ENCODE measurements around the gene EPS15. TPM values are rescaled to one million over a fixed set of nuclear protein-coding genes. Genes with fewer than 3 reads are reported as not detected.
A peak's percentile ranks its signal among the peaks of the same experiment; 100 is the strongest.

EPS15 gene
- total and polyA plus RNA-seq, 9 of the 15 experiments (the other 6 are each of a cell fraction or from before 2014, with no cell fraction given), result 23.1 to 69.0 (median 41.7) TPM

DNA sequence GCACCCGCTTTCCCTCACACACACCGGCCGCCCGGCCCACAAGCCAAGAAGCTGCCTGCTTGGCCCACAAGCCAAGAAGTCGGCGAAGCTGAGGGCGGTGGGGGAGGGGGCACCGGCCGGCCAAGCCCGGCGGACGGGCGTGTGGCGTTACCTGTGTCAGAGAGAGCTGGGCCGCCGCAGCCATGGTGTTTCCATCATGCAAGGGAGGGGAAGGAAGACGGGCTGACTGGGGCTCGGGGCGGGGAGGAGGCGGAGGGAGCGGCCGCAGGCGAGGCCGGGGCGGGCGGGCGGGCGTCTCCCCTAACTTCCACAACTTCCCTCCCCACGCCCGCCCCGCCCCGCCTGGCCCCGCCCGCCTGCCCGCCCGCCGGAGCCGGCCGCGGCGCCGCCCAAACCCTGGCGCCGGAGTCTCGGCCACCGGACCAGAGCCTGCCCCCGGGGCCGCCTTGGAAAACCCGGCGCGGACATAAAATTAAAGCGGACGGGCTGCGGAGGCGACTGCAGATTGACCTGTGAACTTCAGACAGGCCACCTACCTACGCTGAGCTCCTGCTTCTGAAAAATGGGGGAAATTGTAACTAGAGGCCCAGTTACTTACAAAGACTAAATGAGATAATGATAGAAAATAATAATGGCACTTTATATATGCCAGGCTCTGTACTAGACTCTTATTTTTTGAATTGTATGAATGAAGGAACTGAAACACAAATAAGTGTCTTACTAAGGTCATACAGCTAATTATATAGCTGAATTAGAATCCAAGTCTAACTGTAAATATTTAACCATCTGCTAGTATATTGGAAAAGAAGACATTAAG is at the start of gene EPS15 (continued):
- TF ChIP-seq NFIC (IDR thresholded peaks at IDR 0.05) (no peak; the same call in 1 of the 2 replicates), ASH1L (IDR thresholded peaks at IDR 0.05; ENCODE audit: borderline replicate concordance, low read depth, partially characterized antibody) (peak; percentile 53), ZBTB5 (IDR thresholded peaks at IDR 0.05) (no peak), HNRNPK (IDR thresholded peaks at IDR 0.05; ENCODE audit: low read depth, low read length, poor library complexity, severe bottlenecking) (no peak), CEBPZ (IDR thresholded peaks at IDR 0.05; ENCODE audit: borderline replicate concordance, low read depth, low read length) (no peak), NR2C1 (IDR thresholded peaks at IDR 0.05) (peak; percentile 89), NR2C1 (tag; IDR thresholded peaks at IDR 0.05) (peak; percentile 89), ZC3H11A (IDR thresholded peaks at IDR 0.05; ENCODE audit: low read depth, low read length) (no peak), ZNF23 (CRISPR knock-in tag; IDR thresholded peaks at IDR 0.05) (no peak), ZNF77 (CRISPR knock-in tag; IDR thresholded peaks at IDR 0.05) (no peak), RBM34 (IDR thresholded peaks at IDR 0.05; ENCODE audit: borderline replicate concordance, insufficient read depth, low read length) (no peak), CBX5 (IDR thresholded peaks at IDR 0.05; ENCODE audit: borderline replicate concordance, low read depth) (no peak), DPF2 (IDR thresholded peaks at IDR 0.05) (0 out of 2 replicates have a peak, but pooled peaks have one; percentile 60), ZNF76 (CRISPR knock-in tag; IDR thresholded peaks at IDR 0.05; ENCODE audit: borderline replicate concordance) (0 out of 2 replicates have a peak, but pooled peaks have one; percentile 52), MEF2A (IDR thresholded peaks at IDR 0.05; ENCODE audit: control insufficient read depth, low read depth, low read length) (peak; percentile 32; the same call in 1 of the 2 replicates)
- TF ChIP-seq, protein P1, sequence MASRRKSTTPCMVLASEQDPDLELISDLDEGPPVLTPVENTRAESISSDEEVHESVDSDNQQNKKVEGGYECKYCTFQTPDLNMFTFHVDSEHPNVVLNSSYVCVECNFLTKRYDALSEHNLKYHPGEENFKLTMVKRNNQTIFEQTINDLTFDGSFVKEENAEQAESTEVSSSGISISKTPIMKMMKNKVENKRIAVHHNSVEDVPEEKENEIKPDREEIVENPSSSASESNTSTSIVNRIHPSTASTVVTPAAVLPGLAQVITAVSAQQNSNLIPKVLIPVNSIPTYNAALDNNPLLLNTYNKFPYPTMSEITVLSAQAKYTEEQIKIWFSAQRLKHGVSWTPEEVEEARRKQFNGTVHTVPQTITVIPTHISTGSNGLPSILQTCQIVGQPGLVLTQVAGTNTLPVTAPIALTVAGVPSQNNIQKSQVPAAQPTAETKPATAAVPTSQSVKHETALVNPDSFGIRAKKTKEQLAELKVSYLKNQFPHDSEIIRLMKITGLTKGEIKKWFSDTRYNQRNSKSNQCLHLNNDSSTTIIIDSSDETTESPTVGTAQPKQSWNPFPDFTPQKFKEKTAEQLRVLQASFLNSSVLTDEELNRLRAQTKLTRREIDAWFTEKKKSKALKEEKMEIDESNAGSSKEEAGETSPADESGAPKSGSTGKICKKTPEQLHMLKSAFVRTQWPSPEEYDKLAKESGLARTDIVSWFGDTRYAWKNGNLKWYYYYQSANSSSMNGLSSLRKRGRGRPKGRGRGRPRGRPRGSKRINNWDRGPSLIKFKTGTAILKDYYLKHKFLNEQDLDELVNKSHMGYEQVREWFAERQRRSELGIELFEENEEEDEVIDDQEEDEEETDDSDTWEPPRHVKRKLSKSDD (conservative IDR thresholded peaks at IDR 0.05; ENCODE audit: low read length), result no peak
- TF ChIP-seq, protein P2, sequence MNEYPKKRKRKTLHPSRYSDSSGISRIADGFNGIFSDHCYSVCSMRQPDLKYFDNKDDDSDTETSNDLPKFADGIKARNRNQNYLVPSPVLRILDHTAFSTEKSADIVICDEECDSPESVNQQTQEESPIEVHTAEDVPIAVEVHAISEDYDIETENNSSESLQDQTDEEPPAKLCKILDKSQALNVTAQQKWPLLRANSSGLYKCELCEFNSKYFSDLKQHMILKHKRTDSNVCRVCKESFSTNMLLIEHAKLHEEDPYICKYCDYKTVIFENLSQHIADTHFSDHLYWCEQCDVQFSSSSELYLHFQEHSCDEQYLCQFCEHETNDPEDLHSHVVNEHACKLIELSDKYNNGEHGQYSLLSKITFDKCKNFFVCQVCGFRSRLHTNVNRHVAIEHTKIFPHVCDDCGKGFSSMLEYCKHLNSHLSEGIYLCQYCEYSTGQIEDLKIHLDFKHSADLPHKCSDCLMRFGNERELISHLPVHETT (CRISPR knock-in tag; conservative IDR thresholded peaks at IDR 0.05 in 1 of 2, IDR thresholded peaks at IDR 0.05 in 1 of 2), result peak in 1 of 2 experiments; percentile 92; a peak in 2 of 4 replicates

All from K562 (cell line).